Measurements from ENCODE around the gene SP5. TPM values are rescaled to one million over a fixed set of nuclear protein-coding genes. Genes with fewer than 3 reads are reported as not detected.
"Not testable (repeated sequence)": the region's sequence is repeated elsewhere in the genome, so short reads cannot be mapped to it uniquely, and the experiment has no call there.

The SP5 gene
- total RNA-seq, 1 donor from 2014 or later: 0.11 TPM

GRCh38 chr2:170733798-170734600 is 18.9 kb downstream of the SP5 start:
- peaks cover 2% of the 10 kb centered on the region for H3K36me3 Mint-ChIP-seq (ENCODE audit: low read depth, unreplicated experiment)
- no peak overlapping the region for H3K27ac Mint-ChIP-seq (ENCODE audit: unreplicated experiment)
- Histone ChIP-seq H3K9me3 (ENCODE audit: insufficient read depth, low read depth, low read length) (no peaks in the 10 kb centered on the region), H3K27ac (ENCODE audit: low read depth, low read length) (no peak overlapping the region), H3K4me2 (ENCODE audit: low read length) (no peak overlapping the region), H3K27me3 (ENCODE audit: insufficient read depth, low read length) (peaks cover 4% of the 10 kb centered on the region), H2AFZ (ENCODE audit: low read depth, low read length) (no peak overlapping the region), H4K20me1 (ENCODE audit: insufficient read depth, low read length) (no peaks in the 10 kb centered on the region), H3K4me3 (ENCODE audit: insufficient read depth, low read depth, low read length) (no peak overlapping the region), H3K9ac (ENCODE audit: low read length) (no peak overlapping the region), H3K36me3 (ENCODE audit: insufficient read depth, low read length) (no peaks in the 10 kb centered on the region), H3K79me2 (ENCODE audit: insufficient read depth, low read length) (no peaks in the 10 kb centered on the region), H3K4me1 (ENCODE audit: insufficient read depth, low read length) (peaks cover 4% of the 10 kb centered on the region)
- H3K27me3 Mint-ChIP-seq (ENCODE audit: low read depth, unreplicated experiment): peaks cover 16% of the 10 kb centered on the region
- peaks cover 9% of the 10 kb centered on the region for H3K9me3 Mint-ChIP-seq (ENCODE audit: unreplicated experiment)
- no peak for TF ChIP-seq EZH2 (IDR thresholded peaks at IDR 0.05; ENCODE audit: insufficient read depth, low read length)
- TF ChIP-seq, protein P1, sequence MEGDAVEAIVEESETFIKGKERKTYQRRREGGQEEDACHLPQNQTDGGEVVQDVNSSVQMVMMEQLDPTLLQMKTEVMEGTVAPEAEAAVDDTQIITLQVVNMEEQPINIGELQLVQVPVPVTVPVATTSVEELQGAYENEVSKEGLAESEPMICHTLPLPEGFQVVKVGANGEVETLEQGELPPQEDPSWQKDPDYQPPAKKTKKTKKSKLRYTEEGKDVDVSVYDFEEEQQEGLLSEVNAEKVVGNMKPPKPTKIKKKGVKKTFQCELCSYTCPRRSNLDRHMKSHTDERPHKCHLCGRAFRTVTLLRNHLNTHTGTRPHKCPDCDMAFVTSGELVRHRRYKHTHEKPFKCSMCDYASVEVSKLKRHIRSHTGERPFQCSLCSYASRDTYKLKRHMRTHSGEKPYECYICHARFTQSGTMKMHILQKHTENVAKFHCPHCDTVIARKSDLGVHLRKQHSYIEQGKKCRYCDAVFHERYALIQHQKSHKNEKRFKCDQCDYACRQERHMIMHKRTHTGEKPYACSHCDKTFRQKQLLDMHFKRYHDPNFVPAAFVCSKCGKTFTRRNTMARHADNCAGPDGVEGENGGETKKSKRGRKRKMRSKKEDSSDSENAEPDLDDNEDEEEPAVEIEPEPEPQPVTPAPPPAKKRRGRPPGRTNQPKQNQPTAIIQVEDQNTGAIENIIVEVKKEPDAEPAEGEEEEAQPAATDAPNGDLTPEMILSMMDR (IDR thresholded peaks at IDR 0.05; ENCODE audit: insufficient read depth, low read depth, low read length): no peak
- peaks cover 10% of the 10 kb centered on the region for H3K4me1 Mint-ChIP-seq (ENCODE audit: low read depth, unreplicated experiment)
- DNase-seq (ENCODE audit: low read depth) (no peak), FAIRE-seq (no peak)
- H3K4me3 Mint-ChIP-seq (ENCODE audit: unreplicated experiment): no peak overlapping the region

DNA sequence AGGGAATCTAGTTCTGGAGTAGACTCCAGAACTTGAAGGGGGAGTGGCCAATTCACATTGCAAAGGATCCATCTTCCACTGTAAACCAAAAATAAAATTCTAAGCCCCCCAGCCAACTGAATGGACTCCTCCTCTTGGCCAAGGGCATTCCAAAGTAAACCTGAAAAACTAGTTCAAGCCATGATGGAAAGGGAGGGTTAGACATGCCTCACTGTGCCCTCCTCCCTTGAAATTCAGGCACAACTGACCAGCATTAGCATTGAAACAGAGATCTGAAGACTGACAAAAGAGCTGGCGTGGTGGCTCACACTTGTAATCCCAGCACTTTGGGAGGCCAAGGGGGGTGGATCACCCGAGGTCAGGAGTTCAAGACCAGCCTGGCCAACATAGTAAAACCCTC is 19.5 kb downstream of the SP5 start:
- H3K4me1 Mint-ChIP-seq (ENCODE audit: low read depth, unreplicated experiment): peaks cover 12% of the 10 kb centered on the region
- not testable (repeated sequence) for FAIRE-seq

DNA sequence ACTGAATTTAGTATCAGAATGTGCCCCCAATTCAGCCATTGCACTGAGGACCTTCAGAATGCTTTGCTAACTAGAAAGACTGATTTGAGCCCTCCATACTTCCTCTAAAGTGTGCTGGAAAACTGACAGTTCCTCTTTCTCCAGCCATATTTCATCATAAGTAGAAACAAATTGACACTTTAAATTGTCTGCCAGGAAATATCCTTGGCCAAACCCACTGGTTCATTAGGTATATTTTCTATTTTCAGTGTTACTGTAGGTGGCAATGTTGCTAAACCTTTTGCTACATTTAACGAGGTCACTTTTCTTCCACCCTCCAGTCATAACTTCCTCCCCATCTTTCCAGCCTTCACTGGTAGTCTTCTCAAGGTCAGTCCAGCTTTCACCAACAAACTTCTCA is 21.5 kb downstream of the SP5 start:
- H3K27me3 Mint-ChIP-seq (ENCODE audit: low read depth, unreplicated experiment): peaks cover 8% of the 10 kb centered on the region
- Histone ChIP-seq H3K9me3 (ENCODE audit: insufficient read depth, low read depth, low read length) (no peaks in the 10 kb centered on the region), H3K79me2 (ENCODE audit: insufficient read depth, low read length) (no peaks in the 10 kb centered on the region), H3K27ac (ENCODE audit: low read depth, low read length) (no peak overlapping the region), H2AFZ (ENCODE audit: low read depth, low read length) (no peak overlapping the region), H4K20me1 (ENCODE audit: insufficient read depth, low read length) (no peaks in the 10 kb centered on the region), H3K9ac (ENCODE audit: low read length) (no peak overlapping the region), H3K4me3 (ENCODE audit: insufficient read depth, low read depth, low read length) (no peak overlapping the region), H3K27me3 (ENCODE audit: insufficient read depth, low read length) (no peaks in the 10 kb centered on the region), H3K4me2 (ENCODE audit: low read length) (no peak overlapping the region), H3K4me1 (ENCODE audit: insufficient read depth, low read length) (peaks cover 11% of the 10 kb centered on the region), H3K36me3 (ENCODE audit: insufficient read depth, low read length) (no peaks in the 10 kb centered on the region)
- no peak overlapping the region for H3K4me3 Mint-ChIP-seq (ENCODE audit: unreplicated experiment)
- TF ChIP-seq, protein P1 (IDR thresholded peaks at IDR 0.05; ENCODE audit: insufficient read depth, low read depth, low read length): no peak
- no peak for TF ChIP-seq EZH2 (IDR thresholded peaks at IDR 0.05; ENCODE audit: insufficient read depth, low read length)
- H3K9me3 Mint-ChIP-seq (ENCODE audit: unreplicated experiment): peaks cover 9% of the 10 kb centered on the region
- DNase-seq (ENCODE audit: low read depth) (no peak), FAIRE-seq (no peak)
- no peak overlapping the region for H3K27ac Mint-ChIP-seq (ENCODE audit: unreplicated experiment)
- peaks cover 13% of the 10 kb centered on the region for H3K4me1 Mint-ChIP-seq (ENCODE audit: low read depth, unreplicated experiment)
- peaks cover 2% of the 10 kb centered on the region for H3K36me3 Mint-ChIP-seq (ENCODE audit: low read depth, unreplicated experiment)

More for the DNA sequence above, 19.5 kb downstream of the SP5 start:
- not testable (repeated sequence) for H3K9me3 Mint-ChIP-seq (ENCODE audit: unreplicated experiment); H3K36me3 Mint-ChIP-seq (ENCODE audit: low read depth, unreplicated experiment); H3K36me3 ChIP-seq (ENCODE audit: insufficient read depth, low read length); H3K9ac ChIP-seq (ENCODE audit: low read length); H3K27ac Mint-ChIP-seq (ENCODE audit: unreplicated experiment); H3K4me2 ChIP-seq (ENCODE audit: low read length); H4K20me1 ChIP-seq (ENCODE audit: insufficient read depth, low read length); H3K79me2 ChIP-seq (ENCODE audit: insufficient read depth, low read length); H3K9me3 ChIP-seq (ENCODE audit: insufficient read depth, low read depth, low read length); H3K4me3 ChIP-seq (ENCODE audit: insufficient read depth, low read depth, low read length); DNase-seq (ENCODE audit: low read depth); H3K27me3 ChIP-seq (ENCODE audit: insufficient read depth, low read length); H2AFZ ChIP-seq (ENCODE audit: low read depth, low read length); H3K27ac ChIP-seq (ENCODE audit: low read depth, low read length); H3K4me1 ChIP-seq (ENCODE audit: insufficient read depth, low read length); H3K4me3 Mint-ChIP-seq (ENCODE audit: unreplicated experiment)
- H3K27me3 Mint-ChIP-seq (ENCODE audit: low read depth, unreplicated experiment): peaks cover 10% of the 10 kb centered on the region
